GM12892 (cell line): ENCODE measurements around the gene ACY1.

Experiments used
- POLR2A ChIP-seq: IDR thresholded peaks from 2 replicates; pipeline ENCODE4 v1.6.1; 2011; ENCODE audit warnings: low read depth, low read length, control low read depth
- POLR2AphosphoS5 ChIP-seq: IDR thresholded peaks from 2 replicates; pipeline ENCODE4 v1.6.1; 2011; ENCODE audit warnings: low read depth, low read length, control low read depth
- TAF1 ChIP-seq: IDR thresholded peaks from 2 replicates; pipeline ENCODE4 v1.6.1; 2011; ENCODE audit warnings: low read depth, mild to moderate bottlenecking, control low read depth, low read length, borderline replicate concordance

GRCh38 chr3:52004163-52004787 is 20.9 kb downstream of the ACY1 start:
- TF ChIP-seq POLR2AphosphoS5 (no peak), POLR2A (no peak), TAF1 (no peak)
